Activated CD4-positive, alpha-beta T cell treated with anti-CD3 and anti-CD28 coated beads, Interleukin-2, amount 50 U/mL, for 48 hours (primary cell): Measurements from ENCODE around the gene HDDC3.
"Not testable (repeated sequence)": the region's sequence is repeated elsewhere in the genome, so short reads cannot be mapped to it uniquely, and the experiment has no call there.

Experiments used
- DNase-seq, 2 experiments: peaks; one replicate each; pipeline ENCODE4 v3.0.0-alpha.2; 2020

The HDDC3 gene

DNA sequence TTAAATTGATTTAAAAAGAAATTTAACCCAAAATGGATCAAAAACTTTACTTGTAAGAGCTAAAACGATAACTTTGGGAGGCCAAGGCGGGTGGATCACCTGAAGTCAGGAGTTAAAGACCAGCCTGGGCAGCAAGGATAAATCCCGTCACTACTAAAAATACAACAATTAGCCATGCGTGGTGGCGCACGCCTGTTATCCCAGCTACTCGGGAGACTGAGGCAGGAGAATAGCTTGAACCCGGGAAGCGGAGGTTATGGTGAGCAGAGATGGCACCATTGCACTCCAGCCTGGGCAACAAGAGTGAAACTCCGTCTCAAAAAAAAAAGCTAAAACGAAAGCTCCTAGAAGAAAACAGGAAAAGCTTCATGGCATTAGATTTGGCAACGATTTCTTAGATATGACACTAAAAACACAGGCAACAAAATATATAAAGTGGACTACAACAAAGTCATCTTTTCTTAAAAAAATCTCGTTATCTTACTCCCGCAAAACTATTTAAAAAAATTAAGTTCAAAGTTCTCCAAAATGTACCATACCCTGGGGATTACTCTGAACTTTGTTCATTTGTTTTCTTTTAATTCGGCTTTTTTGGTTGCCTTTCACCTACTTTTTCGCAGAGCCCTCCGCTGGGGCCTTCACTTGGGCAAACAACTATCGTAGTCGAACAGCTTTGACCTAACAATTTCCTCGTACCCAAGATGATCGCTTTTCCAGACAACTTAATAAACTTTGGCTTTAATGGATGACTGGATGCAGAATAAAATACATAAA lies 2.9 kb downstream of the HDDC3 start:
- DNase-seq = no peak

DNA sequence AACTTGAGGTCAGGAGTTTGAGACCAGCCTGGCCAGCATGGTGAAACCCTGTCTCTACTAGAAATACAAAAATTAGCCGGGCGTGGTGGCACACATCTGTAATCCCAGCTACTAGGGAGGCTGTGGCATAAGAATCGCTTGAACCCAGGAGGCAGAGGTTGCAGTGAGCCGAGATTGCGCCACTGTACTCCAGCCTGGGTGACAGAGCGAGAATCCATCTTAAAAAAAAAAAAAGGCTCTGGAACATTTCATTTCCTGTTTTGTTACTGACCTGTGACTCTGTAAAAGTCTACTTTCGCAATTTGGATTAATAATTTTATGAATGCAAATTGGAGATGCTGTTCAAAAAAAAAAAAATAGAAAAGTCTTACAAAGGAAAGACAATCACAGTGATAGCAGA lies 4.2 kb downstream of the HDDC3 start:
- DNase-seq = not testable (repeated sequence)

DNA sequence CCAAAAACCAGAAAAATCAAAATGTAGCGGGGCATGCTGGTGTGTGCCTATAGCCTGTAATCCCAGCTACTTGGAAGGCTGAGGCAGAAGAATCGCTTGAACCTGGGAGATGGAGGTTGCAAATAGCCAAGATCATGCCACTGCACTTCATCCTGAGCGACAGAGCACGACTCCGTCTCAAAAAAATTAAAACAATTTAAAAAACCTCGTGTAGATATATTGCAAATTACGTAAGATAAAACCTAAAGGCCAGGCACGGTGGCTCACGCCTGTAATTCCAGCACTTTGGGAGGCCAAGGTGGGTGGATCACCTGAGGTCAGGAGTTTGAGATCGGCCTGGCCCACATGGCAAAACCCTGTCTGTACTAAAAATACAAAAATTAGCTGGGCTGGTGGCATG lies 5.6 kb downstream of the HDDC3 start:
- DNase-seq = not testable (repeated sequence)

DNA sequence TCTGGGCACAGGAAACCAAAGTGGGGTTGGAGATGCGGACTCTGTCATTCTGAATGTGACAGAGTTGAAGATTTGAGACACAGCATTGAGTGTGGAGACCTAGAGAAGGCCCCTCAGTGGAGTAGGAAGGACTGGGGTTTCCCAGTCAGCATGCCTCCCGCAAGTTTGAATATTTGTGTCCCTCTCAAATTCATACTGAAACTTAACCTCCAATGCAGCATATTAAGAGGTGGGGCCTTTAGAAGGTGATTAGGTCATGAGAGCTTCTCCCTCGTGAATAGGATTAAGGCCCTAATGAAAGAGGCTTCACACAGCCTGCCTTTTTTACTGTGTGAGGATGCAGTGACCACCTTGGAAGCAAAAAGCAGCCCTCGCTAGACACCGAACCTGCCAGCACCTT lies 8.0 kb downstream of the HDDC3 start:
- DNase-seq = peak in 1 of 2 experiments; percentile 37

DNA sequence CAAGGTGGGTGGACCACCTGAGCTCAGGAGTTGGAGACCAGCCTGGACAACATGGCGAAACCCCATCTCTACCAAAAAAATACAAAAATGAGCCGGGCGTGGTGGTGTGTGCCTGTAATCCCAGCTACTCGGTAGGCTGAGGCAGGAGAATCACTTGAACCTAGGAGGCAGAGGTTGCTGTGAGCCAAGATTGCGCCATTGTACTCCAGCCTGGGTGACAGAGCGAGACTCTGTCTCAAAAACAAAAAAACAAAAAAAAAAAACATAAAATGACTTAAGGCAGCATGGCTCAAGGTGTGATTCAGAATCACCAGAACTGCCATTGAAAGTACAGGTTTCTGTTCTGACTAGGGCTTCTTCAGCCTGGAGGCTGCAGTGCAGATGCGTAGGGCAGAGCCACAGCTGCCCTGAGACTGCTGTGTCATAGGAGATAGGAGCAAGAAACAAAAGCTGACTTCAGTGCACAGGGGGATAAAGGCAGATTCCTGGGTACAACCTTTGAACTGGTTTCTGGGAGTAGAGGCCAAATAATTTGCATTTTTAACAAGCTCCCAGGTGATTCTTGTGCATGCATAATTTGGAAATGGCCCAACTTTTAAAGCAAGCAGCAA lies 9.5 kb downstream of the HDDC3 start:
- DNase-seq = peak; percentile 45 to 61

DNA sequence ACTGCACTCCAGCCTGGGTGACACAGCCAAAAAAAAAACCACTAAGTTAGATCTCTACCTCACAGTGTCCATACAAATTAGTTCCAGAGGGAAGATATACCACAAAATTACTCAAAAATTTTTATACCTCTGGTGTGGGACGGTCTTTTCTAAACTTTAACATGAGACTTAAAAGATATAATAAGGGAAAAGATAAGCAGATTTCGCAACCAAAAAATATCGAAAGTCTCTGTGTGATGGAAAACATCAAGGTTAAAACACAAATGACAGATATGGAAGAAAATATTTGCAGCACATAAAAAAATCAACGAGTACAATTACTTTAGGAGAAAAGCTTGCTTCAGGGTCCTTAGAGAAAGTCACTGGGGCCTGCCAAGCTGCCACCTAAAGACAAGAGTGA lies 10.5 kb downstream of the HDDC3 start:
- no peak for DNase-seq

DNA sequence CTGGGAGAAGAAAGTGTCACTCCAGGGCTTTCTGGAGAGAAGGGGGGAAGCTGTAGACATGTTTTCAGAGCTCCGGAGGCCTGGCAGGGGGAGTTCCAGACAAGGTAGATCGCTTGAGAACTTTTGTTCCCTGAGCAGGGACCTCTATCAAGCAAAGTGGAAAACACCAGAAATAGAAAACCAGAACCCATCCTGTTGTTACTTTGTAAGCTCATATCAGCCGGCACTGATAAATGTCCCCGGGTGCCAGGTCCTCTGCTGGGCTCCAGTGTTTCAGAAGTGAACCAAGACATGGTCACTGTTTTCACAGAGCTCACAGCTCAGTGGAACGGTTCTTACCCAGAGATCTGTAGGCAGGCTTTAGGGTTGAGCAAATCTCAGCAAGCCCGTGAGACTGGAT lies 13.5 kb downstream of the HDDC3 start:
- no peak for DNase-seq

DNA sequence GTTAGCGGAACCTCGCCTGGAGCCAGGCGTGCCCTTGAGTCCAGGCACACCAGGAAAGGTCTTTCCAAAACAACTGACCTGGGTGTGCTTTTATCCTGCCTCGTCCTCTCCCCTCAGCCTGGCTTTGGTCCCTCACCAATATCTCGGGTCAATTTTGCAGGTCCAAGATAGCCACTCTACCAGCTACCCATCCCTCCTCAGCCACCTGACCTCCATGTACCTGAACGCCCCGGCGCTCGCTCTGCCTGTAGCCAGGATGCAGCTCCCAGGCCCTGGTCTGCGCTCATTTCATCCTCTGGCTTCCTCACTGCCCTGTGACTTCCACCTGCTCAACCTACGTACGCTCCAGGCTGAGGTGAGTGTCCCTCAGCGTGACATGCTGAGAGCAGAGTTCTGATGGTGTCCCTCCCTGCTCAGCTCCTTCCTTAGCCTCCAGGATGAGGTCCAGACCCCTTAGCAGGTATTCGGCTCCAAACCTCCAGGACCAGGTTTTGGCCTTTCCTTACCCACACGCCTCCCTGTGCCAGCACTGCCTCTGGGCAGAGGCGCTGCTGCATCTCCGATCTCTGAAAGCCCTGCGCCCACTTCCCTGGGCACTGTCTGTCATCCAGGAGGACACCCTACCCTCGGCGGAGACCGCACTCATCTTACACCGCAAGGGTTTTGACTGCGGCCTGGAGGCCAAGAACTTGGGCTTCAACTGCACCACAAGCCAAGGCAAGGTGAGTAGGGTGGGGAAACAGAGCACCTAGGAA lies 14.1 kb downstream of the HDDC3 start:
- DNase-seq = no peak

DNA sequence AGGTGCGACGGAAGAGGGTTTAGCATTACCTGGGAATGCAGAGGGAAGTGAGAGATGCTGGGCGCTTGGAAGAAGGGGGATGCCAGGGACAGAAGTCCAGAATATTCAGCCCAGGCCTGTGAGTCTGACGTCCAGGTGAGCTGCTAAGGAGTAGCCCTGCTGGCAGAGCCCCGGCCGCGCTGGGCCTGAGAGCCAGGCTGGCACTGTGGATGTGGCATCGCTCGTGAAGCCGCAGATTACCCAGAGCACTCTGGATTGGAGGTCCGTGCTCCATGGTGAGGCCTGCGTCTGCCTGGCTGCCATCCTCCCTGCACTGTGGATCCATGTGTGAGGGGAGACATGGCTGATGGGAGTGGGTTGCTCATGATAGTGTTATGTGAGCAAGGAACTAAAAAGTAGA lies 14.8 kb downstream of the HDDC3 start:
- no peak for DNase-seq

DNA sequence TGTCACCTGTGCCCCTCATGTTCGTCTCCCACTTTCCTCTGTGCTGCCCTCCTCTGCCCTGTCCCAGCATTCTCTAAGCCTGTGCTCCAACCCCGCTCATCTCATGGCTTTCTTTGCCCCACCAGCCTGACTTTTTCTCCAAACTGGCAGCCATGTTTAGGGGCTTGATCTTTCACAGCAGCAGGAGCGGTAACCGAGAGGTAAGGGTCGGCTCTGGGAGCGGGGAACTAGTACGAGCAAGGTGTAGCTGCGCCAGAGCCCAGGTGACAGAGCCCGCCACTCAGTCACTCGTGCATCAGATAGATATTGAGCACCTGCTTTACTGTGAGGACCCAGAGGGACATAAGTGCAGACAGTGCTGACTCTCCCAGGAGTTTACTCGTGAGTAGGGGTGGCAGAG lies 15.9 kb downstream of the HDDC3 start:
- no peak for DNase-seq

DNA sequence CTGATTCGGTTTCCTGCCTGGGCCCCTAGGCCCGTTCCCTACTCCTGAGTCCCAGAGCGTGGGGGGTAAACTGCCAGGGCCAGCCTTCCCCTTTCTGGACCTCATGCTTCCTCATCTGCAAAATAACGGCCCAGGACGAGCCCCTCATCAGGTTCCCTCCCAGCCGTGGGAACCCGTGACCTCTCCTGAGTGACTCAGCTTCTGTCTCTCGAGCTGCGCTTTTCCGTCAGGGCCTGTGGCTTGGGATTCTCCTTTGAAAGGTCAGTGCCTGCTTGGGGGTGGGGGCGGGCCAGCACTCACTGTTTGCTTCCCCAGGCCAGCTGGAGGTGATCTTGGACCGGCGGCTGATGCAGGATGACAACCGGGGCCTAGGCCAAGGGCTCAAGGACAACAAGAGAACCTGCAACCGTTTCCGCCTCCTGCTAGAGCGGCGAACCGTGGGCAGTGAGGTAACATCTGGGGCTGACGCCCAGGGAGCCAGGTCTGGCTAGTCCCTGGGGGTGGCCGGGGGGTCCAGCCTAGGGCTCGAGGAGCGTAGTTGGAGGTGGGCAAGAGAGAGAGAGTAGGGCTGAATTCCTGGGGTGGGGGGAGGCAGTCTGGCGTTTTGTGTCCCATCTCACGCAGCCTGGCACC lies 16.4 kb downstream of the HDDC3 start:
- no peak for DNase-seq

DNA sequence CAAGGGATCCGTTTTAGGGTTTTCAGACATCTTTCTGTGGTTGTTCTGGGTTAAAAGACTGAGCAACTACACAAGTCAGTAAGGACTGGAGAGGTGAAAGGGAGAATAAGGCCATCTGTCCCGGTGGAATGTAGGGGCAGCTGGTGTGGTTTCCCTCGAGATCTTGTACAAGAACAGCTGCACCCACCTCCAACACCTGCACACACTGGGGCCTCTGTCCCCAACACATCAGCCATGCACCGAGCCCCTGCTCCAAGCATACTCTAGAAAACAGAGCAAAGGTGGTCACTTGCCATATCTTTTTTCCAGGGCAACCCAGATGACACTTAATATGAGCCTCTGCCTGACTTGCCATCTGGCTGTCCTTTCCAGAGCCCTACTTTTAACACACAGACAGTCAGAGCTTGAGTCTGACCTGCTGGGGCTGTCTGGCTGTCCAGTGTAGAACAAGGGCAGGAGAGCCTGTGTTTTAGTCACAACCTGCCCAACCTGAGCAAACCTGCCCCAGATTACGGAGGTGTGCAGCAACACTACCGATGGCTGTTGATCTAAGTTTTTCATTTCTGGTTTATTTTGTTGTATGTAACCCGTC lies 17.0 kb downstream of the HDDC3 start:
- DNase-seq = no peak

DNA sequence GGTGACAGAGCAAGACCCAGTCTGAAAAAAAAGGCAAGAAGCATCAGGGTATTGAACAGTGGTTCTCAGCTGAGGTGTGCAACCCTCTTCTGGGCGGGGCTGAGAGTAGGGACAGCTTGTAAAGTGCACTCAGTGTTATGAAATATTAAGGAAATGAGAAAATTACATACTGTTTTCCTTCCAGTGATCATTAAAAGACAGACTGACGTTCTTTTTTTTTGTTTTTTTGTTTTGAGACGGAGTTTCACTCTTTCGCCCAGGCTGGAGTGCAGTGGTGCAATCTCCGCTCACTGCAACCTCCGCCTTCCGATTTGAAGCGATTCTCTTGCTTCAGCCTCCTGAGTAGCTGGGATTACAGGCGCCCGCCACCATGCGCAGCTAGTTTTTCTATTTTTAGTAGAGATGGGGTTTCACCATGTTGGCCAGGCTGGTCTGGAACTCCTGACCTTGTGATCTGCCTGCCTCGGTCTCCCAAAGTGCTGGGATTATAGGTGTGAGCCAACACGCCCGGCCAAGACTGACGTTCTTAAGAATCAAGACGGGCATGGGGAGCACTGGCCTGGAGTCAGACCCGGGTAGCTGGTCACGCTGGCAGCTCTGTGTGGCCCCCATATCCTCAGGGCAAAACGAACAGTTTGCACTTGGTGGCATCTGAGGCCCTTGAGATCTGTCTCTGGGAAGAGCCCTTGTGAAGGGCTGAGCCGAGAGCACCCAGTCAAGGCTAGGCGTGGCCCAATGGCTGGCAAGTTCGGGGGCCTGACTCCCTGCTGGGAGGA lies 17.9 kb downstream of the HDDC3 start:
- DNase-seq = no peak

DNA sequence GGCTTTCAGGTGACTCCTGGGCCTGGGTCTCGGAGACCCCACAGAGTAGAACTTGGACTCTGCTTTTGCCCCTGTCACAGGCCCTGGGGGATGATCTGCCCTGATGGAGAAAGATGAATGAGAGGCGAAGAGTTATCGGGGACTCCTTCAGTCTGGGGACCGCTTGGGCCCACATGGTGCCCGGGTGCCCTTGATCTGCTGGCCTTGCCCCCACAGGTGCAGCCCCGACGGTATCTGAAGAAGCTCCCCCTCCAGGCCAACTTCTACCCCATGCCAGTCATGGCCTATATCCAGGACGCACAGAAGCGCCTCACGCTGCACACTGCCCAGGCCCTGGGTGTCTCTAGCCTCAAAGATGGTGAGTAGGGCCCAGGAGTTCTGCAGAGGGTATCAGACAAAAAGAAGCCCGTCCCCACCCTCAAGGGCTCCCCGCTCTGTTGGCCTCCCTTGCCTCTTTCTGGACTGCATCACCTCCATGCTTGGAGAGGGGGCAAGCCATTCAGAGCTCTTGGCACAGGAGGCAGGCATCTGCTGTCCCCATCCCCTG lies 18.9 kb downstream of the HDDC3 start:
- no peak for DNase-seq

DNA sequence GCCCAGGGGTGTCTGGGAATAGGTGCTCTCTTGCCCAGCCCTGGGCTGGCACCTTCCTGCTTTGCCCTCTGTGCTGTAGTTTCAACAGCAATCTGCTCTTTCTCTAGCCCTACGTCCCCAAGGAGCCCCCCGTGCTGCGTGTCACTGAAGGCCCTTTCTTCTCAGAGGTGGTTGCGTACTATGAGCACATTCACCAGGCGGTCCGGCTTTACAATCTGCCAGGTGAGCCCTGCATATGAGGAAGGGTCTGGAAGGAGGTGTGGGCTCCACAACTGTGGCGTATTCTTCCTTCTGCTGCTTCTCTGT lies 19.6 kb downstream of the HDDC3 start:
- no peak for DNase-seq

DNA sequence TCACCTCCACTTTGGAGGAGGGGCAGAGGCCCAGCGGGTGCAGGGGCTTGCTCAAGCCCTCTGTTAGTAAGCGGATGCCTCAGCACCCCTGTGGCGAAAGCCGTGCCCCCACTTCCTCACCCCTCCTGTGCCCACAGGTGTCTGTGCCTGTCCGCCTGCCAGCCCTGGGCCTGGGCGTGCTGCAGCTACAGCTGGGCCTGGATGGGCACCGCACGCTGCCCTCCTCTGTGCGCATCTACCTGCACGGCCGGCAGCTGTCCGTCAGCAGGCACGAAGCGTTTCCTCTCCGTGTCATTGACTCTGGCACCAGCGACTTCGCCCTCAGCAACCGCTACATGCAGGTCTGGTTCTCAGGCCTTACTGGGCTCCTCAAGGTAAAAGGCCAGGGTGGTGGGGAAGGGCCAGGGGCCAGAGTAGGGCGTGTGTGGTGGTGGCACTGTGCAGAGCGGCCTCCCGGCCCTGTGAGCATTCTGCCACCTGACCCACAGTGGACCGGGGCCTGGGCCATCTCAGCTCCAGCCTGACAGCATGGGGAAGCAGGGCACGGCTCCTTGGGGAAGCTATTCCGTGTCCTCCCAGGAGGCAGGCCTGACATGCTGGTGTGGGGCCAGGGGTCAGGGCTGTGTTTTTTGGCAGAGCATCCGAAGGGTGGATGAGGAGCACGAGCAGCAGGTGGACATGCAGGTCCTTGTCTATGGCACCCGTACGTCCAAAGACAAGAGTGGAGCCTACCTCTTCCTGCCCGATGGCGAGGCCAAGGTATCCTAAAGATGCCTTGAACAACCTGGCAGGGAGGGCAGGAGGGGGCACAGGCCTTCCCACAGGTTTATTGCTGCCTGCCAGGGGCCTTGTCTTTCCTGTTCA lies 20.2 kb downstream of the HDDC3 start:
- DNase-seq = no peak

DNA sequence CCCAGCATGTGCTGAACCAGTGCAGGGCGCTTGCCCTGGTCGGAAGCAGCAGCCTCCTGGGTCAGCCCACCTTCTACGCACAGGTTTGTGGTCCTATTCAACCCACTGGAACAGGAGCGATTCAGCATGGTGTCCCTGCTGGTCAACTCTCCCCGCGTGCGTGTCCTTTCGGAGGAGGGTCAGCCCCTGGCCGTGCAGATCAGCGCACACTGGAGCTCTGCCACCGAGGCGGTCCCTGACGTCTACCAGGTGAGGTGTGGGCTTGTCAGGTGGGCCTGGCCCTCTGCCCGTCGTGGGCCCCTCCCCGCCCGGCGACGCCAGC lies 21.1 kb downstream of the HDDC3 start:
- no peak for DNase-seq

DNA sequence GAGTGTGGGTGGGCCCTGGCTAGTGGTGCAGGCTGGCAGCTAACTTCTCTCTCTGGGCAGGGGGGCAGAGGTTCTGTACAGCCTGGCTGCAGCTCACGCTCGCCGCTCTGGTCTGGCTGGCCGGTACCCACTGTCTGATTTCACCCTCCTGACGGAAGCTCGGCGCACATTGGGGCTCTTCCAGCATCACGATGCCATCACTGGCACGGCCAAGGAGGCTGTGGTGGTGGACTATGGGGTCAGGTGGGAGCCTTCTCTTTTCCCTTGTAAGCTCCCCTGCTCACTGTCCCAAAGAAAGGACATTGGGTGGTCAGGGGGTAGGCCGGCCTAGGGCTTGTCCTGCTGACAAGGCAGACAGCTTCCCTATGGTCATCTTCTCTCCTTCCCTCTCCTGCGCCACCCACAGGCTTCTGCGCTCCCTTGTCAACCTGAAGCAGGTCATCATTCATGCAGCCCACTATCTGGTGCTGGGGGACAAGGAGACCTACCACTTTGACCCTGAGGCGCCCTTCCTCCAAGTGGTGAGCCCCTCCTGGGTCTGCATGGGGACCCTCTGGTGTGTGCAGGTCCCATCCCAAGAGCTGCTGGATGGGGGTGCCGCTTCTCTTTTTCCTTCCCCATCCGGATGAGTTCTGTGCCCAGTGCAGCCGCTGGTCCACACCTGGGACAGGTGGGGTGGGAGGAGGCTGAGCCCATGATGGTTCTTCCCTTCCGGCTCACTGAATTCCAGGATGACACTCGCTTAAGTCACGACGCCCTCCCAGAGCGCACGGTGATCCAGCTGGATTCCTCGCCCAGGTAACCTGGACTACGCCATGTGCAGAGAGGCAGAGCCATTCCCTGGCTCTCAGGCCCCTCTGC lies 21.7 kb downstream of the HDDC3 start:
- DNase-seq = no peak

DNA sequence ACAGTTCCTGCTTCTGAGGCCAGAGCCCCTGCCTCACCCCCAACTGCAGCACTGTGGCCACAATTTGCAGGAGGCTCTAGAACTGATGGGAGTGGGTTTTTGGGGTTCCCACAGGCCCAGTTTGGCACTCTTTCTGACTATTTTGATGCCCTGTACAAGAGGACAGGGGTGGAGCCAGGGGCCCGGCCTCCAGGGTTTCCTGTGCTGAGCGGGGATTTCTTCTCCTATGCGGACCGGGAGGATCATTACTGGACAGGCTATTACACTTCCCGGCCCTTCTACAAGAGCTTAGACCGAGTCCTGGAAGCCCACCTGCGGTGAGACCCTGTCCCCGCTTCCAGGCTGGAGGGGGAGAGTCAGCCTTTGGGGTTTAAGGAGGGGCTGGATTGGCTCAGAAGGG lies 22.4 kb downstream of the HDDC3 start:
- no peak for DNase-seq

DNA sequence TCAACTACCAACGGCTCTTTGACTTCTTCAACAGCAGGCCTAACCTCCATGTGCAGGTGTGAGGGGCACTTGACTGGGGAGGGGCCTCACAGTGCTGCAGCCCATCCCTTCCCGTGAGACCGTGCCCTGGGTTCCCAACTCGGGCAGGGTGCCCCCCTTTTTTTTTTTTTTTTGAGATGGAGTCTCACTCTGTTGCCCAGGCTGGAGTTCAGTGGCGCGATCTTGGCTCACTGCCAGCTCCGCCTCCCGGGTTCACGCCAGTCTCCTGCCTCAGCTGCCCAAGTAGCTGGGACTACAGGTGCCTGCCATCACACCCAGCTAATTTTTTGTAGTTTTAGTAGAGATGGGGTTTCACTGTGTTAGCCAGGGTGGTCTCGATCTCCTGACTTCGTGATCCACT lies 22.9 kb downstream of the HDDC3 start:
- DNase-seq = not testable (repeated sequence)
